AG09309 (cell line): Measurements from ENCODE around the gene ALDH7A1.
"Not testable (repeated sequence)": the region's sequence is repeated elsewhere in the genome, so short reads cannot be mapped to it uniquely, and the experiment has no call there.

Experiments
- DNase-seq: peaks from one replicate; pipeline ENCODE4 v3.0.0-alpha.2; 2010; ENCODE audit warnings: low read depth
- H3K4me3 ChIP-seq: 2 replicates; pipeline ENCODE4 v1.5.1; 2011; ENCODE audit warnings: mild to moderate bottlenecking, low read depth, low read length, moderate library complexity; ENCODE audit not compliant: control insufficient read depth
- CTCF ChIP-seq: IDR thresholded peaks from 2 replicates; pipeline ENCODE4 v1.5.1; 2011; ENCODE audit warnings: mild to moderate bottlenecking, low read depth, low read length, inconsistent platforms; ENCODE audit not compliant: insufficient read depth, control insufficient read depth; ENCODE audit errors: missing control alignments

Gene ALDH7A1

GRCh38 chr5:126579716-126580115 is 15.3 kb downstream of the ALDH7A1 start:
- H3K4me3 ChIP-seq: no peak overlapping the region
- TF ChIP-seq CTCF: no peak
- DNase-seq: no peak

GRCh38 chr5:126577415-126577814 is 17.6 kb downstream of the ALDH7A1 start:
- no peak for TF ChIP-seq CTCF
- no peak for DNase-seq
- no peak overlapping the region for H3K4me3 ChIP-seq

DNA sequence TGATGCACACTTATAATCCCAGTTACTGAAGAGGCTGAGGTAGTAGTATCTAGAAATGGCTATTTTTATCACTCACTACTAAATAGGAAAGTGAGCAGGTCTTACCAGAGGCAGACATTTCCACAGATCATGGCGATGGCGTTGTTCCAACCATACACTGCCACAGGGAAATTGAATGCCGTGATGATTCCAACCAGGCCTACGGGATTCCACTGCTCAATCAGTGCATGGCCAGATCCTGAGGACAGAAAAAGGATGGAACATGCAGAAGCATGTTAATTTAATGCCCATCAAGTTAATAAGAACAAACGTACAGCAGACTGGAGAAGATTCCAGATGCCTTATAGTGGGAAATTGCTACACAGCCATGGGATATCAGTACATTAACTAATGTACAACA is 18.0 kb downstream of the ALDH7A1 start:
- no peak for DNase-seq
- no peak overlapping the region for H3K4me3 ChIP-seq
- TF ChIP-seq CTCF: no peak

- DNase-seq: no peak
- TF ChIP-seq CTCF: no peak
- H3K4me3 ChIP-seq: no peak overlapping the region
Observed at GRCh38 chr5:126575644-126576043, 19.4 kb downstream of the ALDH7A1 start.

GRCh38 chr5:126568206-126568755 is 26.7 kb downstream of the ALDH7A1 start:
- H3K4me3 ChIP-seq: no peak overlapping the region
- DNase-seq: no peak
- TF ChIP-seq CTCF: no peak

- no peak for DNase-seq
- H3K4me3 ChIP-seq: no peak overlapping the region
- no peak for TF ChIP-seq CTCF
Observed at GRCh38 chr5:126562823-126563222, 32.2 kb downstream of the ALDH7A1 start.

DNA sequence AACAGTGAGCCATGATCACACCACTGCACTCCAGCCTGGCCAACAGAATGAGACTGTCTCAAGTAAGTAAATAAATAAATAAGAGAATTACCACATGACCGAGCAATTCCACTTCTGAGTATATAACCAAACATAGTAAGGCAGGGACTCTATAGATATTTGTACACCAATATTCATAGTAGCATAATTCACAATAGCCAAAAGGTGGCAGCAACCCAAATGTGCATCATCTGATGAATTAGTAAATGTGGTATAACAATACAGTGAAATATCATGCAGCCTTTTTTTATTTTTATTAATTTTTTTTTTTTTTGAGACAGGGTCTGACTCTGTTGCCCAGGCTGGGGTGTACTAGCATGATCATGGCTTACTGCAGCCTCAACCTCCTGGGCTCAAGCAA is 33.1 kb downstream of the ALDH7A1 start:
- TF ChIP-seq CTCF: no peak
- no peak for DNase-seq
- no peak overlapping the region for H3K4me3 ChIP-seq

DNA sequence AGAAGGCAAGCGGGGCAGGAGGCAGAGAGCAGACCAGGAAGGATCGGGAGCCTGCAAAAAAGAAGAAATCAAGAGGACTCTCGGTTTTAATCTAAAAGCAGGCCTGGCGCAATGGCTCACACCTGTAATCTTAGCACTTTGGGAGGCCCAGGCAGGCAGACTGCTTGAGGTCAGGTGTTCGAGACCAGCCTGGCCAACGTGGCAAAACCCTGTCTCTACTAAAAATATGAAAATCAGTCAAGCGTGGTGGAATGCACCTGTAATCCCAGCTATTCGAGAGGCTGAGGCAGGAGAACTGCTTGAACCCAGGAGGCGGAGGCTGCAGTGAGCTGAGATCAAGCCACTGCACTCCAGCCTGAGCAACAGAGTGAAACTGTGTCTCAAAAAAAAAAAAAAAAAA is 39.9 kb downstream of the ALDH7A1 start:
- DNase-seq, H3K4me3 ChIP-seq: not testable (repeated sequence)
